ENCODE results near the gene SLC26A1.

The SLC26A1 gene

DNA sequence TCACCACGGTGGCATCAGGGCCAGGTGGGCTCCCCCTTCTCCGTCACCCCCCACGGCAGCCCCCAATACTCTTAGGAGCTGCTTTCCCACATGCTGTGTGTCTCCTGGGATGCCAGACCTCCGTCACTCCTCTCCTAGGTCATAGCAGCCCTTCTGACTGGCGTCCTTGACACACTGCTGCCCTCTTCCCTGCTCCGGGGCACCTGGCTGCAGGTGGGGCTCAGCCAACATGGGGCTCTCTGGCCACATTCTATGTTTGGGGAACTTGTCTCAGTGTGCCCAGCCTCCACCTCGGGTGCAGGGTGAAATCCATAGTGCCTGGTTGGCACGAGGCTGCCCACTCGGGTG, 47.1 kb downstream of the SLC26A1 start:
- no peak for TF ChIP-seq TAF1 (IDR thresholded peaks at IDR 0.05; ENCODE audit: borderline replicate concordance, insufficient read depth, low read length)
- TF ChIP-seq, protein P1, sequence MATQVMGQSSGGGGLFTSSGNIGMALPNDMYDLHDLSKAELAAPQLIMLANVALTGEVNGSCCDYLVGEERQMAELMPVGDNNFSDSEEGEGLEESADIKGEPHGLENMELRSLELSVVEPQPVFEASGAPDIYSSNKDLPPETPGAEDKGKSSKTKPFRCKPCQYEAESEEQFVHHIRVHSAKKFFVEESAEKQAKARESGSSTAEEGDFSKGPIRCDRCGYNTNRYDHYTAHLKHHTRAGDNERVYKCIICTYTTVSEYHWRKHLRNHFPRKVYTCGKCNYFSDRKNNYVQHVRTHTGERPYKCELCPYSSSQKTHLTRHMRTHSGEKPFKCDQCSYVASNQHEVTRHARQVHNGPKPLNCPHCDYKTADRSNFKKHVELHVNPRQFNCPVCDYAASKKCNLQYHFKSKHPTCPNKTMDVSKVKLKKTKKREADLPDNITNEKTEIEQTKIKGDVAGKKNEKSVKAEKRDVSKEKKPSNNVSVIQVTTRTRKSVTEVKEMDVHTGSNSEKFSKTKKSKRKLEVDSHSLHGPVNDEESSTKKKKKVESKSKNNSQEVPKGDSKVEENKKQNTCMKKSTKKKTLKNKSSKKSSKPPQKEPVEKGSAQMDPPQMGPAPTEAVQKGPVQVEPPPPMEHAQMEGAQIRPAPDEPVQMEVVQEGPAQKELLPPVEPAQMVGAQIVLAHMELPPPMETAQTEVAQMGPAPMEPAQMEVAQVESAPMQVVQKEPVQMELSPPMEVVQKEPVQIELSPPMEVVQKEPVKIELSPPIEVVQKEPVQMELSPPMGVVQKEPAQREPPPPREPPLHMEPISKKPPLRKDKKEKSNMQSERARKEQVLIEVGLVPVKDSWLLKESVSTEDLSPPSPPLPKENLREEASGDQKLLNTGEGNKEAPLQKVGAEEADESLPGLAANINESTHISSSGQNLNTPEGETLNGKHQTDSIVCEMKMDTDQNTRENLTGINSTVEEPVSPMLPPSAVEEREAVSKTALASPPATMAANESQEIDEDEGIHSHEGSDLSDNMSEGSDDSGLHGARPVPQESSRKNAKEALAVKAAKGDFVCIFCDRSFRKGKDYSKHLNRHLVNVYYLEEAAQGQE (IDR thresholded peaks at IDR 0.05; ENCODE audit: insufficient read depth in 1 of 2, low read depth in 2 of 2, low read length in 2 of 2), result no peak
- no peak for TF ChIP-seq SIN3A (IDR thresholded peaks at IDR 0.05; ENCODE audit: borderline replicate concordance, insufficient read depth, low read length)
- no peak for TF ChIP-seq POLR2AphosphoS5 (IDR thresholded peaks at IDR 0.05; ENCODE audit: low read depth, low read length)
- no peak for TF ChIP-seq FOXP2 (optimal IDR thresholded peaks at IDR 0.05; ENCODE audit: borderline replicate concordance, extremely low read depth, extremely low read length, insufficient read depth)

DNA sequence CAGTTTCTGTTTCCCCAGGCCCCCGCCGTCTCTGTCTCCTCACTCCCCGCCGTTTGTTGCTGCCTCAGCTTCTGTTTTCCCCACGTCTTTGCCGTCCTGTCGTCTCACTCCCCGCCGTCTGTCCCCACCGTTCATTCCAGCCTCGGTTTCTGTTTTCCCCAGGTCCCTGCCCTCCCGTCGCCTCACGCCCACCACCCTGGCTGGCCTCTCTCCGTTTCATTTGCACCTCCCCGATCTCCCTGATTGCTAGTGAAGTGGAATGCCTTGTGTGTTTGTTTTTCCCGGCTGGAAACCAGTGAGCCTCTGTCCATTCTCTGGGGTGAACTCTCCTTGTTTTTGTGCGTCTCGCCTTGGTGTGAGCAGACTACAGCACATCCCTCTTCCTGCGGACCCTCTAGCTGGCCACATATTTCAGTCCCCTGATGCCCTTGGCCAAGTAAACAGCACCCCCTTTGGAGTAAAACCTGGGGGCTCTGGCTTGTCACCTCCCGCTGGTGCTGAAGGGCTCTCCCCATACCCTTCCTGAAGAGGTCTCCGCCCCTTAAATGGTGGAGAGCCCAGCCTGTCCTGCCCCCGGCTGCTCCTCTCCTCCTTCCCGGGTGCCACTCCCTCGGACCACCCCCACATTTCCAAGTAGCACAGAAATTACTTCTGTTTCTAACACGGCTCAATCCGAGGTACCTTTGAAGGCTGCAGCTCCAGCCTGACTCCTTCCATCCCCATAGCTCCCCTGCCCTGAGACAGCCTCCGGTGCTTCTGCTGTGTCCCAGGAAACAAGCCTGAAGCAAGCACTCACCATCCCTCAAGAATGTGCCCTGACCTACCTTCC, 47.7 kb downstream of the SLC26A1 start:
- TF ChIP-seq TAF1 (IDR thresholded peaks at IDR 0.05; ENCODE audit: borderline replicate concordance, insufficient read depth, low read length) (no peak), POLR2AphosphoS5 (IDR thresholded peaks at IDR 0.05; ENCODE audit: low read depth, low read length) (no peak), FOXP2 (optimal IDR thresholded peaks at IDR 0.05; ENCODE audit: borderline replicate concordance, extremely low read depth, extremely low read length, insufficient read depth) (no peak), SIN3A (IDR thresholded peaks at IDR 0.05; ENCODE audit: borderline replicate concordance, insufficient read depth, low read length) (no peak)
- TF ChIP-seq, protein P1 (IDR thresholded peaks at IDR 0.05; ENCODE audit: insufficient read depth in 1 of 2, low read depth in 2 of 2, low read length in 2 of 2), result no peak

Measured in PFSK-1 (cell line).